Caco-2 (cell line): ENCODE measurements around the gene UCHL1. TPM values are rescaled to one million over a fixed set of nuclear protein-coding genes. Genes with fewer than 3 reads are reported as not detected.

Experiments
- BruUV-seq: library from RNA; stranded (reverse); fragments of 400-500 nt; replicated peaks from 2 replicates; lab custom pipeline; 2021; lab: Mats Ljungman, UMichigan
- CTCF ChIA-PET: fragments of 300-600 bp; sonication (Branson Sonifier 250); formaldehyde crosslinking; loops from one replicate; lab custom pipeline; 2022; ENCODE audit warnings: antibody characterized with exemption; lab: Charles Lee
- POLR2A ChIA-PET: fragments of 300-600 bp; sonication (Branson Sonifier 250); formaldehyde crosslinking; loops from one replicate; lab custom pipeline; 2022; ENCODE audit warnings: antibody characterized with exemption; lab: Charles Lee
- DNase-seq, 2 experiments: peaks; one replicate each; pipeline versions ENCODE4 v3.0.0 to v3.0.0-alpha.2; 2020 to 2022
- H3K27me3 ChIP-seq: replicated peaks from 2 replicates; pipeline ENCODE4 v1.6.0; 2011; ENCODE audit warnings: low read length; ENCODE audit not compliant: control insufficient read depth, insufficient read depth
- H3K36me3 ChIP-seq: 2 replicates; pipeline ENCODE4 v1.5.1; 2011; ENCODE audit warnings: low read length; ENCODE audit not compliant: control insufficient read depth, insufficient read depth
- H3K4me1 ChIP-seq: fragments of 250-450 bp; sonication (Bioruptor Pico); 2 replicates; pipeline ENCODE4 v1.5.1; 2020; ENCODE audit warnings: mild to moderate bottlenecking
- H3K4me3 ChIP-seq: 2 replicates; pipeline ENCODE4 v1.5.1; 2011; ENCODE audit warnings: low read depth, mild to moderate bottlenecking, control low read depth, low read length
- H3K9me3 ChIP-seq: fragments of 250-450 bp; sonication (Bioruptor Pico); 2 replicates; pipeline ENCODE4 v1.5.1; 2020; ENCODE audit warnings: mild to moderate bottlenecking, moderate library complexity
- H3K27ac Mint-ChIP-seq: one replicate; pipeline ENCODE4 v1.8.0; 2022; ENCODE audit warnings: mixed read lengths; ENCODE audit not compliant: unreplicated experiment
- H3K27me3 Mint-ChIP-seq: one replicate; pipeline ENCODE4 v1.8.0; 2022; ENCODE audit warnings: mixed read lengths; ENCODE audit not compliant: insufficient read depth, unreplicated experiment
- H3K36me3 Mint-ChIP-seq: one replicate; pipeline ENCODE4 v1.8.0; 2022; ENCODE audit warnings: mild to moderate bottlenecking, mixed read lengths; ENCODE audit not compliant: insufficient read depth, unreplicated experiment
- H3K4me1 Mint-ChIP-seq: one replicate; pipeline ENCODE4 v1.8.0; 2022; ENCODE audit warnings: low read depth, mixed read lengths; ENCODE audit not compliant: unreplicated experiment
- H3K4me3 Mint-ChIP-seq: one replicate; pipeline ENCODE4 v1.8.0; 2022; ENCODE audit warnings: mild to moderate bottlenecking, moderate library complexity, mixed read lengths; ENCODE audit not compliant: unreplicated experiment
- H3K9me3 Mint-ChIP-seq: one replicate; pipeline ENCODE4 v1.8.0; 2022; ENCODE audit warnings: mixed read lengths; ENCODE audit not compliant: unreplicated experiment
- intact Hi-C: fragments of 100-400 bp; cut with micrococcal nuclease; formaldehyde crosslinking; loops from one replicate; pipeline ENCODE4 v1.10.0; 2022; ENCODE audit not compliant: unreplicated experiment
- total RNA-seq: library from RNA; stranded (reverse); gene quantifications from 2 replicates; pipeline ENCODE4 v1.2.3, GENCODE V29; 2022
- TF ChIP-seq, protein P1 (sequence below), 2 experiments: fragments of 200-600 bp in 1 of 2; IDR thresholded peaks; 1 replicate in 1 of 2; 2 replicates in 1 of 2; pipeline versions ENCODE4 v1.5.1 to v1.8.0; 2011 to 2022; ENCODE audit warnings: antibody characterized with exemption in 1 of 2, control low read depth in 1 of 2, inconsistent platforms in 1 of 2, low read depth in 1 of 2, low read length in 1 of 2, mild to moderate bottlenecking in 1 of 2, moderate library complexity in 1 of 2; ENCODE audit not compliant: insufficient read depth in 1 of 2, severe bottlenecking in 1 of 2, unreplicated experiment in 1 of 2

Gene UCHL1
- total RNA-seq, 1 experiment from 2014 or later = 233 TPM

DNA sequence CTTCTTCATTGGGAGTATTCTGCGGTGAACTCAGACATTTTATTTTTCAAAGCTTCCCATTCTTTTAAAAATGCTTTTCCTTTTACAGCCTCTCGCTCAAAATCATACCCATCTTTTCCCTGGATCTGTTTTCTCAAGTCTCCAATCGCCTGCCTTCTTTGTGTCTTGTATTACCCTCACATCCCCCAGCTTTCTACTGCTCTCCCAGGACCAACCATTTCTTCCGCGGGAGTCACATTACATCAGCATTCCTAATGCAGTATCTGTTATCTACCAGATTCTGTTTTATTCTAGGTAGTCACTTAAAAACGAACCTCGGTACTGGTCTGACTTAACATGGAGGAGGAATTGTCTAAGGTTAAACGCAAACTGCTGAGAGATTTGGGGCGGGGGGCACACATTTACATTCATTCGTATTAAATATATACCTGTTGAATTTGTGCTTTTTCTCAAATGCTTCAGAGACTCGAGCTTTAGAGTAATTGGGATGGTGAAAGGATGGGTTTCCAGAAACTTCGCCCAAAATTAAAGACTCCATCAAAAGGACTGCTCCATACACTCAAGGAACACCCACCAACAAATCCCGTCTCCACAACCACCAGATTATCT, 493 bp upstream of the UCHL1 start:
- Mint-ChIP-seq H3K4me1 (peaks cover 17% of the 10 kb centered on the region), H3K27ac (peak overlapping the region; percentile 82), H3K4me3 (peak overlapping the region; percentile 69), H3K36me3 (peaks cover 21% of the 10 kb centered on the region), H3K9me3 (no peaks in the 10 kb centered on the region), H3K27me3 (peaks cover 11% of the 10 kb centered on the region)
- Histone ChIP-seq H3K9me3 (no peaks in the 10 kb centered on the region), H3K36me3 (no peaks in the 10 kb centered on the region), H3K27me3 (no peaks in the 10 kb centered on the region), H3K4me3 (peak overlapping the region; percentile 63), H3K4me1 (peaks cover 13% of the 10 kb centered on the region)
- TF ChIP-seq, protein P1, sequence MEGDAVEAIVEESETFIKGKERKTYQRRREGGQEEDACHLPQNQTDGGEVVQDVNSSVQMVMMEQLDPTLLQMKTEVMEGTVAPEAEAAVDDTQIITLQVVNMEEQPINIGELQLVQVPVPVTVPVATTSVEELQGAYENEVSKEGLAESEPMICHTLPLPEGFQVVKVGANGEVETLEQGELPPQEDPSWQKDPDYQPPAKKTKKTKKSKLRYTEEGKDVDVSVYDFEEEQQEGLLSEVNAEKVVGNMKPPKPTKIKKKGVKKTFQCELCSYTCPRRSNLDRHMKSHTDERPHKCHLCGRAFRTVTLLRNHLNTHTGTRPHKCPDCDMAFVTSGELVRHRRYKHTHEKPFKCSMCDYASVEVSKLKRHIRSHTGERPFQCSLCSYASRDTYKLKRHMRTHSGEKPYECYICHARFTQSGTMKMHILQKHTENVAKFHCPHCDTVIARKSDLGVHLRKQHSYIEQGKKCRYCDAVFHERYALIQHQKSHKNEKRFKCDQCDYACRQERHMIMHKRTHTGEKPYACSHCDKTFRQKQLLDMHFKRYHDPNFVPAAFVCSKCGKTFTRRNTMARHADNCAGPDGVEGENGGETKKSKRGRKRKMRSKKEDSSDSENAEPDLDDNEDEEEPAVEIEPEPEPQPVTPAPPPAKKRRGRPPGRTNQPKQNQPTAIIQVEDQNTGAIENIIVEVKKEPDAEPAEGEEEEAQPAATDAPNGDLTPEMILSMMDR (IDR thresholded peaks at IDR 0.05; ENCODE audit: insufficient read depth in 1 of 2, low read depth in 1 of 2, low read length in 1 of 2, severe bottlenecking in 1 of 2, unreplicated experiment in 1 of 2) = no peak
- ChIA-PET CTCF (interaction anchor here (0.9 to 1.6 kb wide), 4 partner anchors 42 to 362 kb away, joined by 3 to 5 read pairs (median 4); partner anchors contain the start of gene APBB2), POLR2A (interaction anchor here (0.6 to 1.8 kb wide), 4 partner anchors 33 to 70 kb away, joined by 3 to 9 read pairs (median 4); partner anchors contain the start of gene APBB2)
- TSS peak; percentile 99 for BruUV-seq
- intact Hi-C loops = loop anchor here (1.0 kb wide), 1 partner anchor 40 kb away; no protein-coding TSS in a partner anchor
- DNase-seq = peak in 1 of 2 experiments; percentile 29

DNA sequence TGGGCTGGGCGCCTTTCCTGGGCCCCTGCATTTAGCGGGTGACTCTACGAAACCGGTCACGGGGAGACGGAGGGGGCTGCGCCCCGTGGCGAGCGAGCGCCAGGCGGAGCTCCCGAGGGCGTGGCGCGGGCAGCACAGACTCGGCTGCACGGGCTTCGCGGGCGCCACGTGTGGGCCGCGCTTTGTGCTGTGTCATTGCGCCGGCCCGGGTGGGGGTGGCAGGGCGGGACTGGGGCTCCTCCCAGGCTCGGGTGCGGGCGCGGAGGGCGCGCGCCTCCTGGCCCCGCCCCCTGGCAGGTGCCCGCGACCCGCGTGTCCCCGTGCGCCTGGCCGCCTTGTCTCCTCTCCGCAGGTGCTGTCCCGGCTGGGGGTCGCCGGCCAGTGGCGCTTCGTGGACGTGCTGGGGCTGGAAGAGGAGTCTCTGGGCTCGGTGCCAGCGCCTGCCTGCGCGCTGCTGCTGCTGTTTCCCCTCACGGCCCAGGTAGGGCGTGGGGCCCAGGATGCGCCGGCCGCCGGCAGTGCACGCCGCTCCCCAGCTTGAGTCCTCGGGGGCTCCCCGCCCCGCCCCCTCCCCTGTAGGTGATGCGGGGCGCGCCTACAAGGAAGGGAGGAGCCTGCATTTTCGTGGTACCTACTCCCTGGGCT, 651 bp downstream of the UCHL1 start:
- Mint-ChIP-seq H3K27ac (no peak overlapping the region), H3K36me3 (peaks cover 32% of the 10 kb centered on the region)
- CTCF ChIA-PET = interaction anchor here (0.9 to 1.6 kb wide), 4 partner anchors 43 to 363 kb away, joined by 3 to 5 read pairs (median 4); partner anchors contain the start of gene APBB2

DNA sequence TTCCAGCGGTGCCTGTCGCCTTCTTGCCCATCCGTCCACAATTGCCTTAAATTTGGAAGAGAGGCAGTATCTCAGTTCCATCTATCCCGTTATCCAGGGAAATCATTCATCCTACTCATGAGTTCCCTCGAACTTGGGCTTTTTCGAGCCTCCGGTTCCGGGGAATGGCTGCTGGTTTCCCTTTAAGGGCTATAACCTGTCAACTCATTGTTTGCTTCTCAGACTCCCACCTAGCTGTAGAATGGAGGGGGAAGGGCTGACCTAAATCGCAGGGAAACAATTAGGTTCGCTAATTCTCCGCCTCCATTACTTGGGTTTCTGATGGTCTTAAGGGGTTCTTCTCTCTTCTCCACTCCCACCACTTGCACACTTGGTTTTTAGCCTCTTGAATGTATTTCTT, 1.2 kb downstream of the UCHL1 start:
- peaks cover 17% of the 10 kb centered on the region for H3K4me1 Mint-ChIP-seq
- H3K4me3 Mint-ChIP-seq = peak overlapping the region; percentile 69
- no TSS peak for BruUV-seq
- no peaks in the 10 kb centered on the region for H3K9me3 Mint-ChIP-seq
- intact Hi-C loops = no loop called here
- Histone ChIP-seq H3K4me1 (peaks cover 13% of the 10 kb centered on the region), H3K9me3 (no peaks in the 10 kb centered on the region), H3K36me3 (no peaks in the 10 kb centered on the region), H3K27me3 (no peaks in the 10 kb centered on the region), H3K4me3 (peak overlapping the region; percentile 63)
- POLR2A ChIA-PET = interaction anchor here (1.7 to 1.8 kb wide), 2 partner anchors 41 to 44 kb away, joined by 4 to 9 read pairs; partner anchors contain the start of gene APBB2
- TF ChIP-seq, protein P1 (IDR thresholded peaks at IDR 0.05; ENCODE audit: insufficient read depth in 1 of 2, low read depth in 1 of 2, low read length in 1 of 2, severe bottlenecking in 1 of 2, unreplicated experiment in 1 of 2) = no peak
- CTCF ChIA-PET = interaction anchor here (1.0 kb wide), 1 partner anchor 404 kb away, joined by 3 read pairs; no protein-coding TSS in a partner anchor
- H3K27me3 Mint-ChIP-seq = peaks cover 9% of the 10 kb centered on the region
- H3K36me3 Mint-ChIP-seq = peaks cover 38% of the 10 kb centered on the region
- no peak overlapping the region for H3K27ac Mint-ChIP-seq
- DNase-seq = no peak

More for the DNA sequence above, 651 bp downstream of the UCHL1 start:
- POLR2A ChIA-PET = interaction anchor here (0.6 to 1.8 kb wide), 4 partner anchors 34 to 326 kb away, joined by 3 to 9 read pairs (median 5); partner anchors contain the start of gene APBB2
- no peaks in the 10 kb centered on the region for H3K27me3 ChIP-seq
- peak; percentile 56 to 72 for DNase-seq
- Mint-ChIP-seq H3K4me3 (peak overlapping the region; percentile 69), H3K27me3 (peaks cover 9% of the 10 kb centered on the region), H3K9me3 (no peaks in the 10 kb centered on the region), H3K4me1 (peaks cover 17% of the 10 kb centered on the region)
- peaks cover 13% of the 10 kb centered on the region for H3K4me1 ChIP-seq
- H3K36me3 ChIP-seq = no peaks in the 10 kb centered on the region
- peak overlapping the region; percentile 63 for H3K4me3 ChIP-seq
- intact Hi-C loops = no loop called here
- BruUV-seq = no TSS peak
- no peaks in the 10 kb centered on the region for H3K9me3 ChIP-seq
- TF ChIP-seq, protein P1 (IDR thresholded peaks at IDR 0.05; ENCODE audit: insufficient read depth in 1 of 2, low read depth in 1 of 2, low read length in 1 of 2, severe bottlenecking in 1 of 2, unreplicated experiment in 1 of 2) = no peak
